GM12873 (cell line): ENCODE measurements around the gene MGMT.

ENCODE experiments used
- CTCF ChIP-seq: IDR thresholded peaks from 2 replicates; pipeline ENCODE4 v1.5.1; 2012; ENCODE audit warnings: low read depth, mild to moderate bottlenecking, moderate library complexity, low read length, control low read depth; ENCODE audit not compliant: insufficient read depth; ENCODE audit errors: missing control alignments

The MGMT gene

GRCh38 chr10:129468187-129468586 is 1.1 kb downstream of the MGMT start:
- TF ChIP-seq CTCF = no peak

DNA sequence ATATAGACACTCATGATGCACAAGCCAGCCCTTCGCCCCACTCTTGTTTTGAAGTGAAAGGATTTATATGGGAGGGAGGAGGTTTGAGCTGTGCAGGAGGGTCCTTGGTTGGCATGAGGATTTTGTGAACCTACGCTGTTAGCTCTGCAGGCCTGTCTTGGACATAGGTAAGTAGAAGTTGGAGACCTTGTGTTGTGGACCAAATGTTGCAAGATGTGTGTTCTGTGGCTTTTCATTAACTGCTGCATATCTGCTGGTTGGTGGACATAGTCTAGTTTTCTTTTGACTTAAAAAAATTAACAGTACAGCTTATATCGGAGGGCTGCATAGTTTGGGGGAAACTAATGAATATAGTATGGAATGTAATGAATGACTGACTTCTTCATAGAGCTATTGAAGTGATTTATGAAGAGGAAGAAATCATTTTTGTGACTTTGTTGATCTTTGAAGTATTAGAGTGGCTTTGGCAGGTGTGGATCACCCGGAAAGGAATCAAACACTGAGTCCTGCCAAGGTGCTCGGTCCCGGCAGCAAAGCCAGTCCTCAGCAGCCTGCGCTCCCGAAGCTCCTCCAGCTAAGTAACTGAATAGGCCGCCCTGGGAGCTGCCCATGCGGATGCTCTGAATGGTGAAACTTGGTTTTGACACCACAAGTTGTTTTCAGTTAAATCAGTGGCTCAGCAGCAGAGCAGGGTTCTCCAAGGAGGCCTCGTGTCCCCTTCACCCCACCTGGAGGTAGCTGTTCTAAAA is 3.2 kb downstream of the MGMT start:
- no peak for TF ChIP-seq CTCF

DNA sequence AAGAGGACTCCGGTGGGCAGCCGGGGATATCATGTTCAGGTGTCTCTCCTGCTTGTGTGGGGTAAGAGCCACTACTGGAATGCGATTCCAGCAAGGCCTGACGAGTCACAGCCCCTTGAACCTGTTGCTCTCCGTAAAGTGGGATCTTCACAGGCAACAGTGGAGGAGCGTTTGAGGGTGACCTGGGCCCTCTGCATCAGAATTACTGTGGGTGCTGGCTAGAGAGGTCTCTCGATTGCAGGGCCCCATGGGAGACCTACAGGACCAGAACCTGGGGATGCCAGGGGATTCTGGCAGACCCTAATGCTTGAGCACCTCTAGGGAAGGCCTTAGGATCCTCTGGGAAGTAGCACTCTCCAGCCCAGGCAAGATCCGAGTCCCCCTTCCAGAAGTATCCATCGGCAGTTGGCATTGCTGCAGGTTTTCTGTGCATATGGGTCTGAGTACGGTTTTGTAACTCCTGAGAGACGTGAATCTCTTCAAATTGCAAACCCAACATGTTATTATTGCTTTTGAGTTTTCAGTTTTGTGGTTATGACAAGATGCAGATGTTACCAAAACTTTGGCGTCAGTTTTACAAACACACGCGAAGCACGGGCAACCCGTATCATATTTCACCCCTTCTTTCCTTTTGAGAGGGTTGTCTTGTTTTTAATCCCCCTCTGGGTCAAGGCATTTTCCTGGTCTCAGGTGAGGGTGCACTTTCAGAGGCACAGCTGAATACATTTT is 4.6 kb downstream of the MGMT start:
- no peak for TF ChIP-seq CTCF

DNA sequence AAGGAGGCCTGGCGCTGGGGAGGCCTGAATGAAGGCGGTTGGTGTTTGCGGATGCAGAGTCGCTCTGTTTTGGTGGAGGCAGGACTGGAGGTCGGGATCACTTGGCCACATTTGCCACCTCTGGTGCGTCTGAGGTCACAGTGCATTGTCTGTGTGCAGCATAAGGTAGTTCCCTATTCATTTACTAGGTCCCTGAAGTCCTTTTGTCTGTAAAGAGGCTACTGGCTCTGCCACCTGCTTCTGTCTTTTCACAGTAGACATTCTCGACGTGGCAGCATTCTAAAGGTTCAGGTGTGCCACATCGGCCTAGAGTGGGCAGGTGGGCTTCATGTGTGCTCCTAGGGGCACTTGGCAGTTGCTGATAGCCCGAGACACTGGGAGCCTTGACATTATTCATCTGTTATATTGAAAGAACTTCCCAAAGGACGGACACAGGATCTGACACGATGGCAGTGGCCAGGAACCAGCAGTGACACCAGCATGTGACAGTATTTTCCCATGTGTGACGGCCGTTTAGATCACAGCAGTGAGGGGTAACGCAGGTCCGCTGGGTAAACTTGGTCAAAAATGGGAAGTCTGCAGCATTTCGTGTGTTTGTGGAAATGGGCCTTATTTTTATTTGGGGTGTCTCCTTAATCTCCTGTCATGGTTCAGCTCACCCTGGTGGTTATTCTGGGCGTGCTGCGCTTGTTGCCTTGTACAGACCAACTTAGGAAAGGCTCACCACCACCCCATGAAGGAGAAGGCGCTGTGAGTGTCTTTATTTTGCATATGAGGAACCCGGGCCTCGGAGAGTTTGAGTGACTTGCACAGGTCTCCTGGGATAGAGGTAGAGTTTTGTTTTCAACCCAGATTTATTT is 5.9 kb downstream of the MGMT start:
- no peak for TF ChIP-seq CTCF

DNA sequence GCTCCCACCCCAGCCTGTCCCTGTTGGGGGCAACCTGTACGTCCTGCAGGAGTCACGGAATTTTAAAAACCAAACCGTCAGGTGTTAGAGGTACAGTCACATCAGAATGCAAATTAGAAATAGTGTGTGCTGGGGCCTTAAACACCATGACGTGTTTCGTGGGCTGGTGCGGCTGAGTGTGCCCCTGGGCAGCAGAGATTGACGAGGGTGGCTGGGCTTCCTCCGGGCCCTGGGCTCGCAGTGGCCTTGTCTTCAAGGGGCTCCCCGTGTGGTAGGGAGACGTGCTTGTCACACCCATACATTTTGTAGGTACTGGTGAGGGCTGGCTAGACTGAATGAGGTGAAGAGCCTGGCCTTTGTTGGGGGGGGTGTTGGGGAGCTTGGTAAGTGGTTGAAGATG is 7.6 kb downstream of the MGMT start:
- no peak for TF ChIP-seq CTCF

DNA sequence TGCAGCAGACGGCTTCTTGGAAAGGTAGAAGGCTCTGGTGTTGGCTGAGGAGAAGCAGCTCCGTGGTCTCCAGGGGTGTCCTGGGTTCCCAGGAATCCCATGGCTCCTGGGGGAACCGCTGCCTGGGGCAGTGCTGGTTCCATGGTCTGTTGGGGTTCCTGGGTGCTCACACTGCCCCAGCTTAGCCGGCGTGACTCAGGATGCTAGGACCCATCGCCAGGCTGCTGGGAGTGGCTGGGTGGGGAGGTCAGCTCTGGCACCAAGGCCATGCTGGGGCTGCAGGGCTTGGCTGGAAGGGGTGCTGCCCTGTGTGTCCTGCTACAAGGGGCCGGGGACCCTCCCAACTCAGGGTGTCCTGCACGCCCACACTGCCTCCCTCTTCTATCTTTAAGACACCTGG is 9.4 kb downstream of the MGMT start:
- no peak for TF ChIP-seq CTCF

GRCh38 chr10:129477051-129477450 is 10.0 kb downstream of the MGMT start:
- TF ChIP-seq CTCF = no peak
